ENCODE data around the gene NBPF1. TPM values are rescaled to one million over a fixed set of nuclear protein-coding genes. Genes with fewer than 3 reads are reported as not detected.
"Not testable (repeated sequence)": the region's sequence is repeated elsewhere in the genome, so short reads cannot be mapped to it uniquely, and the experiment has no call there.

The NBPF1 gene
- total RNA-seq, 1 donor from 2014 or later = 38.7 TPM

DNA sequence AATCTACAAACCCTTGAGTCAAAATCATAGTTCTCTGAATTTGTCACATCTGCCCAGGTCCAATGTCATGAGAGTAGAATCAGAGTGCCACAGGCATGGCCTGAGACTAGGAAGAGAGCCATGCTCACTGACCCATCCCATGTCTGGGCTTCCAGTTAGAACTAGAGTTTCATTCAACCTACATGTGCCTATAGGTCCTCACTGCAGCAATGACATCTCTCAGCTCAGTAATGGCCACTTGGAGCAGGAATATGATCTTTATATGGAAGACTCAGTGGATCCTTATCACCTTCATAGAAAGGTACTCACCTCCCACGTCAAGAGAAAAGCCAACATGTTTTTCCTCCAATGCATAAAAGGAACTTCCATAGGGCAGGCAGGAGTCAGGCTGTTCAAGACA lies 48.0 kb downstream of the NBPF1 start:
- not testable (repeated sequence) for DNase-seq (ENCODE audit: low read depth); FAIRE-seq; H3K27me3 ChIP-seq (ENCODE audit: control insufficient read depth, insufficient read depth, low read length); H3K36me3 ChIP-seq (ENCODE audit: control insufficient read depth, insufficient read depth, low read length); H3K4me3 ChIP-seq (ENCODE audit: low read depth, low read length)

GRCh38 chr1:16561035-16561434 lies 52.3 kb downstream of the NBPF1 start:
- FAIRE-seq; H3K36me3 ChIP-seq (ENCODE audit: control insufficient read depth, insufficient read depth, low read length); H3K4me3 ChIP-seq (ENCODE audit: low read depth, low read length); H3K27me3 ChIP-seq (ENCODE audit: control insufficient read depth, insufficient read depth, low read length); DNase-seq (ENCODE audit: low read depth): not testable (repeated sequence)

GRCh38 chr1:16560498-16560897 lies 52.9 kb downstream of the NBPF1 start:
- H3K4me3 ChIP-seq (ENCODE audit: low read depth, low read length); H3K27me3 ChIP-seq (ENCODE audit: control insufficient read depth, insufficient read depth, low read length); H3K36me3 ChIP-seq (ENCODE audit: control insufficient read depth, insufficient read depth, low read length); FAIRE-seq; DNase-seq (ENCODE audit: low read depth): not testable (repeated sequence)

DNA sequence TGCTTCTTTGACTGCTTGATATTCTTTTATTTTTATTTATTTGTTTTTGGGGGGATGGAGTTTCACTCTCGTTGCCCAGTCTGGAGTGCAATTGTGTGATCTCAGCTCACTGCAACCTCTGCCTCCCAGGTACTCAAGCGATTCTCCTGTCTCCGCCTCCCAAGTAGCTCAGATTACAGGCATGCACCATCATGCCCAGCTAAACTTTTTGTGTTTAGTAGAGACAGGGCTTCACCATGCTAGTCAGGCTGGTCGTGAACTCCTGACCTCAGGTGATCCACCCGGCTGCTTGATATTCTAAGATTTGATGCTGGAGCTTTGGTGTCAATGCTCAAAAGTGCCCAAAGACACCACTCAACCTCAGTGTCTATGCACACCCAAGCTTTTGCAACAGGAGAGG lies 53.7 kb downstream of the NBPF1 start:
- DNase-seq (ENCODE audit: low read depth); H3K27me3 ChIP-seq (ENCODE audit: control insufficient read depth, insufficient read depth, low read length); H3K4me3 ChIP-seq (ENCODE audit: low read depth, low read length); H3K36me3 ChIP-seq (ENCODE audit: control insufficient read depth, insufficient read depth, low read length): not testable (repeated sequence)
- FAIRE-seq = peak; percentile 28

GRCh38 chr1:16557034-16557433 lies 56.3 kb downstream of the NBPF1 start:
- FAIRE-seq; DNase-seq (ENCODE audit: low read depth); H3K36me3 ChIP-seq (ENCODE audit: control insufficient read depth, insufficient read depth, low read length); H3K4me3 ChIP-seq (ENCODE audit: low read depth, low read length); H3K27me3 ChIP-seq (ENCODE audit: control insufficient read depth, insufficient read depth, low read length): not testable (repeated sequence)

GRCh38 chr1:16553244-16553643 lies 60.1 kb downstream of the NBPF1 start:
- H3K36me3 ChIP-seq (ENCODE audit: control insufficient read depth, insufficient read depth, low read length); FAIRE-seq; H3K27me3 ChIP-seq (ENCODE audit: control insufficient read depth, insufficient read depth, low read length); DNase-seq (ENCODE audit: low read depth); H3K4me3 ChIP-seq (ENCODE audit: low read depth, low read length): not testable (repeated sequence)

DNA sequence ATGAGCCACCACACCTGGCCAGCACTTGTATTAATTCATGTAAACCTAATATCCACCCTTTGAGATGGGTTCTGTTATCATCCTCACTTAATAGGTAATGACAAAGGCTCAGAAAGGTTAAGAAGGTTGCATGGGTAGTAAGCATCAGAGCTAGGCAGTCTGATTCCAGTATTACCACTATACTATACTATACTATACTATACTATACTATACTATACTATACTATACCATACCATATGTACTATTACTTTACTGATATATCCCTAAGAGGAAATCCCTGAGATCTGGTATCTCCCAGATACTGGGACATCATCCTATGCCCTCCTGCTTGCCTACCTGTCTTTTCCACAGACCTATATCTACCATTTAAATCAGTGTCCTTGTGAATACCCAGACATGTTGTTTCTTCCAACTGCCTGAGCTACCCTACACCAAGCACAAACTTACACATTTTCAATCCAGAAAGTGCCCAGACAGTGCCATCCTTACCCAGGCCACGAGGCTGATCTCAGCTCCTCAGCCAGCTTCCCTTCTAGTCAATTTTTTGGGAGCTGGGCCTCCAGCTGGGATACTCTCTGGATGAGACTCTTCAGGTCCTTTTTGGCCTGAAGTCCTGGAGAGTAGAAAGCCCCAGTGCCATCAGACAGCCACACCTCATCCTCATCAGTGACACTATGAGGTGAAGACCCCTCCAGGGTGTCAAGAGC lies 63.0 kb downstream of the NBPF1 start:
- not testable (repeated sequence) for FAIRE-seq; H3K4me3 ChIP-seq (ENCODE audit: low read depth, low read length); H3K27me3 ChIP-seq (ENCODE audit: control insufficient read depth, insufficient read depth, low read length); DNase-seq (ENCODE audit: low read depth); H3K36me3 ChIP-seq (ENCODE audit: control insufficient read depth, insufficient read depth, low read length)

DNA sequence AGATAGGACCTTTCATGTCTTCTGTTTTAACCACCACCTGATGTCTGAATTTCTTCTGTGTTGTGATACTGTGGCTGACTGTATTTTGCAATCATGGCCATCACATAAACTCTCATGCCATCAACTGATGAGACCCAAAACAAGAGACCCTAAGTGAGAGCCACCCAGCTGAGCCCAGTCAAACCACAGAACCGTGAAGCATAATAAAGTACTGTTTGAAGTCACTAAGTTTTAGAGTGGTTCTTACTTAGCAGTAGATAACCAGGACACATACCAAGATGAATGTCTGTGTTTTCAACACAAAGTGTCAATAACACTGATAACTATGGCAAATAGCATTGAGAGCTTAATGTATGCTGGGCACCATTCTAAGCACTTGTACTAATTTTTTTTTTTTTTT lies 63.8 kb downstream of the NBPF1 start:
- not testable (repeated sequence) for H3K36me3 ChIP-seq (ENCODE audit: control insufficient read depth, insufficient read depth, low read length); H3K27me3 ChIP-seq (ENCODE audit: control insufficient read depth, insufficient read depth, low read length); H3K4me3 ChIP-seq (ENCODE audit: low read depth, low read length); FAIRE-seq; DNase-seq (ENCODE audit: low read depth)

DNA sequence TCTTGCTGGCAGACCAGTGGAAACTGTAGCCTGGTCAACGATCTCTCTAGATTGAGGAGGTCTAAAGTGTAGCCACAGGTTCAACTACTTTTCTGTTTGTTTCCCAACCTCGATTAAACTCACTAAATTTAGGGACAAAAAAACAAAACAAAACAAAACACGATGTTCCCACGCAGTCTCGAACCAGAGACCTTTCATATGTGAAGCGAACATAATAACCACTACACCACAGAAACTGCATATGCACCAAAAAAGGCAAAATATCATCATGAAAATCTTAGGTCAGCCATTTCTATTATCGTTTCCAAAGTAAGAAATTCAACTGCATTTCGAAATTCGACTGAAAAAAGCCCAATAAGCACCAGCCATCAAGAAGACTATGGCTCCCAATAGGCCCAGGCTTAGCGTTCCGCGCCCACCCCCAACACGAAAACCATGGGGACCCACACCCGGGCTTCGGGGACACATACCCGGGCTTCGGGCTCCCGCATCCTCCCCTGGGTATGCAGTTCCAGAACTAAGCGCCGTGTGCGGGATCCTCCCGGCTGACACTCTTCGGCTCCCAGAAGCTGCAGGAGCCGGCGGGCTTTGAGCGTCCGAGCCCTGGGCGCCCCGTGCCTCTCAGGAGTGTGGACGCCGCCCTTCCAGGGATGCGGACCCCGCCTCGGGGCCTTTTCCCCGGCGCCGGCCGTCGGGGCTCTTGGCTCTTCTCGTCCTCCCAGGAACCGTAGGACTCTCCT lies 65.7 kb downstream of the NBPF1 start:
- not testable (repeated sequence) for FAIRE-seq; DNase-seq (ENCODE audit: low read depth); H3K4me3 ChIP-seq (ENCODE audit: low read depth, low read length); H3K36me3 ChIP-seq (ENCODE audit: control insufficient read depth, insufficient read depth, low read length); H3K27me3 ChIP-seq (ENCODE audit: control insufficient read depth, insufficient read depth, low read length)

DNA sequence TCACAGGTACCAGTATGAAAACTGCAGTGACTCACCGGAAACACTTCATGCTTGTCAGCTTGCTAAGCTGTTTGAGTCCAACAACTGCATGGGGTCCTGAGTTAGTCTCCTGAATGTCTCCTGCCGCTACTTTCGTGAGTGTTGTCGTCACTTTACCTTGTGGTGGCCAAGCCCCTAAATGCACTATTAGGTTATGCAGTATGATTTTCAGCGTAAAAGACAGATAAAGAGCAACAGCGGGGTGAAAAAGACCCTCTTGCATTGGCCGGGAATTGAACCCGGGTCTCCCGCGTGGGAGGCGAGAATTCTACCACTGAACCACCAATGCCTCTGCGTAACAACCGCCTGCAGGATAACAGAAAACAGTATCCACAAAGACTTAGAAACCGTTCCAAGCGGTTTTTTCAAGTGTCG lies 67.7 kb downstream of the NBPF1 start:
- not testable (repeated sequence) for H3K4me3 ChIP-seq (ENCODE audit: low read depth, low read length); FAIRE-seq; H3K36me3 ChIP-seq (ENCODE audit: control insufficient read depth, insufficient read depth, low read length); H3K27me3 ChIP-seq (ENCODE audit: control insufficient read depth, insufficient read depth, low read length)
- peak; percentile 60 for DNase-seq (ENCODE audit: low read depth)

DNA sequence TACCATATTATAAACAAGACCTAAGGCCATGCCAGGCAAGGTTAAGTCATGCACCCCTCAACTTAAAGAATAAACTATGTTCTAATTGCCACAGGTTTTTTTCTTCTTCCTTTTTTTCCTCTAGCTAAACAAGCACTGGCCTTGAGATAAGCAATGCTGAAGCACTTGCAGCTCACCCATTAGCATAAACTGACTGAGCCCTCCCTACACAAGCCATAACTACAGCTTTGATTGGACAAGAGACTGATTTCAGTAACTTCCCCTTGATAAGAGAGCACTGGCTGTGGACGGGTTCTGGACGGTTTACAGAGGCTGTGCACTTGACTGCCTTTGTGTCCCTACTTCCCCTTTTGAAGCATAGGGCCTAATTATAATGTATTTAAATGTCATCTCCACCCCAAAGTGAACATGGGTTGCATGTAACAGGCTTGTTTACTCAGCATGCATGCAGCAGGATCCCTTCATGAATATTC lies 72.9 kb downstream of the NBPF1 start:
- not testable (repeated sequence) for DNase-seq (ENCODE audit: low read depth); H3K27me3 ChIP-seq (ENCODE audit: control insufficient read depth, insufficient read depth, low read length); H3K4me3 ChIP-seq (ENCODE audit: low read depth, low read length); H3K36me3 ChIP-seq (ENCODE audit: control insufficient read depth, insufficient read depth, low read length); FAIRE-seq

DNA sequence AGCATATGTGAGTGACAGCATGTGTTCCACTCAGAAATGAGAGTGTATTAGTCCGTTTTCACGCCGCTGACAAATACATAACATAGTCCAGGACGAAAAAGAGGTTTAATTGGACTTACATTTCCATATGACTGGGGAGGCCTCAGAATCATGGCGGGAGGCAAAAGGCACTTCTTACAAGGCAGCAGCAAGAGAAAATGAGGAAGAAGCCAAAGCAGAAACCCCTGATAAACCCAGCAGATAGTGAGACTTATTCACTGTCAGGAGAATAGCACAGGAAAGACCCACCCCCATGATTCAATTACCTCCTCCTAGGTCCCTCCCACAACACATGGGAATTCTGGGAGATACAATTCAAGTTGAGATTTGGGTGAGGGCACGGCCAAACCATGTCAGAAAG lies 75.8 kb downstream of the NBPF1 start:
- not testable (repeated sequence) for DNase-seq (ENCODE audit: low read depth); H3K36me3 ChIP-seq (ENCODE audit: control insufficient read depth, insufficient read depth, low read length); H3K27me3 ChIP-seq (ENCODE audit: control insufficient read depth, insufficient read depth, low read length); FAIRE-seq; H3K4me3 ChIP-seq (ENCODE audit: low read depth, low read length)

DNA sequence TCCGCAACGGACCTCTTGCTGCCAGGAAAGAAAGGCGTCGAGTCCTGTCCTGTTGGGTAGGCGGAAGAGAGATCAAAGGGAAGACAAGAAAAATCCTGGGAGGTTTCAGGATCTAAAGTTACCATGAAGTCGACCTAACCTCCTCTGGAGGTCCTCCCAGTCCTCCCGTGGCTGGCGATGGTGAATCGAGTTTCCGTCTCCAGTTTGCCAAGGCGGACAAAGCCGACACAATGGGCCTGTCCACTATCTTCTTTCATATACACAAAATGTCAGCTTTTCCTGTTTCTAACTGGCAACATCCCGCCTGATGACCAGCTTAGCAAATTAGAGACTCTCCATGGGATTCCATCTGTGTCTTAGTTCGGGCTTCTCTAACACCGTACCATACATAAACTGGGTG lies 76.6 kb downstream of the NBPF1 start:
- not testable (repeated sequence) for H3K36me3 ChIP-seq (ENCODE audit: control insufficient read depth, insufficient read depth, low read length); H3K4me3 ChIP-seq (ENCODE audit: low read depth, low read length); H3K27me3 ChIP-seq (ENCODE audit: control insufficient read depth, insufficient read depth, low read length); DNase-seq (ENCODE audit: low read depth)
- FAIRE-seq = peak; percentile 58

GRCh38 chr1:16535898-16536297 lies 77.5 kb downstream of the NBPF1 start:
- not testable (repeated sequence) for DNase-seq (ENCODE audit: low read depth)
- peak; percentile 96 for FAIRE-seq

DNA sequence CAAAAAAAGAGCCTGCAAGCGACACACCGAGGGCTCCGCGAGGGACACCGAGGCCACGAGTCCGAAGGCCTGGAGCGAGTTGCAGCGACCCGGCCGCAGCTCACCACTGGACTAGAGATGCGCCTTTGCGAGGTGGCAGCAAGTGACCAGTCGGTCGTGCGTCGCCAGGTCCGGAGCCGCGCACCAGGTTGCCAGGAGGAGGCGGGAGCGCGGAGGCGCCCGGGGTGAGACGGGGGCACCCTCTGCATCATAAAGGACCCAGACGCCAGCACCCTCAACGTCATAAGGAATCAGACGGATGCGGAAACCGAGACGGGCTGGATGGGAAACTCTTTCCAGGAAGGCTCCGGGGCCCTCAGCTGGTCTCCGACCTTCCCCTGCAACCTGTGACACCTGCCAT lies 77.9 kb downstream of the NBPF1 start:
- not testable (repeated sequence) for DNase-seq (ENCODE audit: low read depth); H3K36me3 ChIP-seq (ENCODE audit: control insufficient read depth, insufficient read depth, low read length); H3K27me3 ChIP-seq (ENCODE audit: control insufficient read depth, insufficient read depth, low read length); FAIRE-seq
- H3K4me3 ChIP-seq (ENCODE audit: low read depth, low read length) = peak overlapping the region; percentile 30

More at GRCh38 chr1:16535898-16536297, 77.5 kb downstream of the NBPF1 start:
- H3K4me3 ChIP-seq (ENCODE audit: low read depth, low read length); H3K36me3 ChIP-seq (ENCODE audit: control insufficient read depth, insufficient read depth, low read length); H3K27me3 ChIP-seq (ENCODE audit: control insufficient read depth, insufficient read depth, low read length): not testable (repeated sequence)

Measured in bronchial epithelial cell (primary cell).